ENCODE data around the gene PELI3. TPM values are rescaled to one million over a fixed set of nuclear protein-coding genes. Genes with fewer than 3 reads are reported as not detected.

Gene PELI3
- total RNA-seq, 1 donor from 2014 or later: 7.3 TPM

- peak overlapping the region; percentile 92 for H3K27ac ChIP-seq (replicated peaks)
- no peaks in the 10 kb centered on the region for H3K27me3 ChIP-seq (ENCODE audit: low read depth)
- peaks cover 15% of the 10 kb centered on the region for H3K36me3 ChIP-seq
- peak; percentile 32 for DNase-seq
- TF ChIP-seq CTCF (IDR thresholded peaks at IDR 0.05; ENCODE audit: borderline replicate concordance): no peak
- intact Hi-C loops (cut with micrococcal nuclease): no loop called here
- no peaks in the 10 kb centered on the region for H3K9me3 ChIP-seq (replicated peaks)
- H3K4me1 ChIP-seq: peaks cover 25% of the 10 kb centered on the region
- H3K4me3 ChIP-seq: peak overlapping the region; percentile 78
These were observed 12.8 kb downstream of the PELI3 start for GRCh38 chr11:66479394-66480116.

- no peaks in the 10 kb centered on the region for H3K27me3 ChIP-seq (ENCODE audit: low read depth)
- H3K4me3 ChIP-seq: peak within 1 kb of the TSS; percentile 78
- intact Hi-C loops (cut with micrococcal nuclease): no loop called here
- peak within 1 kb of the TSS; percentile 92 for H3K27ac ChIP-seq (replicated peaks)
- DNase-seq: peak; percentile 98
- H3K4me1 ChIP-seq: peaks cover 25% of the 10 kb centered on the region
- H3K9me3 ChIP-seq (replicated peaks): no peaks in the 10 kb centered on the region
- no peak for TF ChIP-seq CTCF (IDR thresholded peaks at IDR 0.05; ENCODE audit: borderline replicate concordance)
- peaks cover 8% of the 10 kb centered on the region for H3K36me3 ChIP-seq
These were observed 13.6 kb downstream of the PELI3 start, which contains the start of gene DPP3 for GRCh38 chr11:66480117-66480938. DPP3 (plus strand) TSS chr11:66480434; CDS start chr11:66482201, 1,767 bp downstream.

DNA sequence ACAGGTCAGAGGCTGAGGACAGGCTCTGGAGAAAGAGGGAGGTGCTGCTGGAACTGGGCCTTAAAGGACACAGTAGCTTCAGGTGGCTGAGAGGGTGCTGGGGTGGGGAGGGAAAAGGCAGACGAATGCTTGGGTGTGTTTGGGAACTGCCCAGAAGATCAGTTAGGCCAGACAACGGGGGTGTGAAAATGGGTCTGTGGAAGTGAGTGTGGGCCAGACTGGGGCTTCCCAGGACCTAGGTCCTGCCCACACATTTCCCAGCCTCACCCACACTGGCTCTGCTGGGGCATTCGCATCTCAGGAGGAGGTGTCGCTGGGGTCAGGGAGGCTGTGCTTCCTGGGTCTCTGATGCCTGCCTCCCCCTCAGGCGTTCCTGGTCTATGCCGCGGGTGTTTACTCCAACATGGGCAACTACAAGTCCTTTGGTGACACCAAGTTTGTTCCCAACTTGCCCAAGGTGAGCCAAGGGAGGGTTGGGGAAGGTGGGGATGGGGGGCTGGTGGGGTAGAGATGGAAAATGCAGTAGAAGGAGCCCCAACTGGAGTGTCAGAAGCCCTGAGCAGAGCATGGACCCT, 18.2 kb downstream of the PELI3 start:
- DNase-seq: no peak
- Histone ChIP-seq H3K27me3 (ENCODE audit: low read depth) (no peaks in the 10 kb centered on the region), H3K9me3 (replicated peaks) (no peaks in the 10 kb centered on the region), H3K36me3 (peaks cover 19% of the 10 kb centered on the region), H3K4me1 (peaks cover 10% of the 10 kb centered on the region), H3K4me3 (no peak overlapping the region), H3K27ac (replicated peaks) (no peak overlapping the region)
- TF ChIP-seq CTCF (IDR thresholded peaks at IDR 0.05; ENCODE audit: borderline replicate concordance): no peak
- intact Hi-C loops (cut with micrococcal nuclease): no loop called here

DNA sequence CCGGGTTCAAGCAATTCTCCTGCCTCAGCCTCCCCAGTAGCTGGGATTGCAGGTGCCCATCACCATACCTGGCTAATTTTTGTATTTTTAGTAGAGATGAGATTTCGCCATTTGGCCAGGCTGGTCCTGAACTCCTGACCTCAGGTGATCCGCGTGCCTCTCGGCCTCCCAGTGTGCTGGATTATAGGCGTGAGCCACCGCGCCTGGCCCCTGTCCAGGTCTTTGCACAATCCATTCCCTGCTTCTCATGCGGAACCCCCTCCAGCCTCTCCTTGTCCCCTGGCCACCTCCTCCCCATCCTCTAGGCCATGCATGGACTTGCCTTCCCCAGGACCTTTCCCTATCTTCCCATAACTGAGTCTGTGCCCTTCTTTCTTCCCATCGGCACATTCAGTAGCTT, 22.3 kb downstream of the PELI3 start:
- Histone ChIP-seq H3K4me3 (no peak overlapping the region), H3K27ac (replicated peaks) (no peak overlapping the region), H3K4me1 (no peaks in the 10 kb centered on the region), H3K27me3 (ENCODE audit: low read depth) (no peaks in the 10 kb centered on the region), H3K36me3 (peaks cover 31% of the 10 kb centered on the region), H3K9me3 (replicated peaks) (no peaks in the 10 kb centered on the region)
- no peak for DNase-seq
- intact Hi-C loops (cut with micrococcal nuclease): no loop called here
- TF ChIP-seq CTCF (IDR thresholded peaks at IDR 0.05; ENCODE audit: borderline replicate concordance): no peak

DNA sequence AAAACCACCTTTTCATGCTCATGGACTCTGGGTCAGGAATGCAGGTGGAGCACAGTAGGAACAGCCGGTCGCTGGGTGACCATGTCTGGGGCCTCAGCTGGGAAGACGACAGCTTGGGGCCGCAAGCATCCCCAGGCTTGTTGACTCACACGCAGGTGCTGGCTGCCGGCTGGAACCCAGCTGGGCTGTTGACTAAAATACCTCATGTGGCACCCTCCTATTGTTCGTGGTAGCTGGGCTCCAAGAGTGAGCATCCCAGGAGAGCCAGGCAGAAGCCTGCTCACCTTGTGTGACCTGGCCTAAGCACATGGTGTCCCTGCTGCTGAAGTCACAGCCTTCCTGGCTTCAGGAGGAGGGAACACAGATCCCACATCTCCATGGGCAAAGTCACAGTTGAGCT, 22.9 kb downstream of the PELI3 start:
- no peaks in the 10 kb centered on the region for H3K27me3 ChIP-seq (ENCODE audit: low read depth)
- H3K9me3 ChIP-seq (replicated peaks): no peaks in the 10 kb centered on the region
- DNase-seq: no peak
- H3K36me3 ChIP-seq: peaks cover 31% of the 10 kb centered on the region
- intact Hi-C loops (cut with micrococcal nuclease): no loop called here
- no peak for TF ChIP-seq CTCF (IDR thresholded peaks at IDR 0.05; ENCODE audit: borderline replicate concordance)
- H3K4me3 ChIP-seq: no peak overlapping the region
- no peak overlapping the region for H3K27ac ChIP-seq (replicated peaks)
- no peaks in the 10 kb centered on the region for H3K4me1 ChIP-seq
